ENCODE data around the gene OXGR1. TPM values are rescaled to one million over a fixed set of nuclear protein-coding genes. Genes with fewer than 3 reads are reported as not detected.

The OXGR1 gene
- total RNA-seq, 1 donor from 2014 or later = 0.83 TPM

DNA sequence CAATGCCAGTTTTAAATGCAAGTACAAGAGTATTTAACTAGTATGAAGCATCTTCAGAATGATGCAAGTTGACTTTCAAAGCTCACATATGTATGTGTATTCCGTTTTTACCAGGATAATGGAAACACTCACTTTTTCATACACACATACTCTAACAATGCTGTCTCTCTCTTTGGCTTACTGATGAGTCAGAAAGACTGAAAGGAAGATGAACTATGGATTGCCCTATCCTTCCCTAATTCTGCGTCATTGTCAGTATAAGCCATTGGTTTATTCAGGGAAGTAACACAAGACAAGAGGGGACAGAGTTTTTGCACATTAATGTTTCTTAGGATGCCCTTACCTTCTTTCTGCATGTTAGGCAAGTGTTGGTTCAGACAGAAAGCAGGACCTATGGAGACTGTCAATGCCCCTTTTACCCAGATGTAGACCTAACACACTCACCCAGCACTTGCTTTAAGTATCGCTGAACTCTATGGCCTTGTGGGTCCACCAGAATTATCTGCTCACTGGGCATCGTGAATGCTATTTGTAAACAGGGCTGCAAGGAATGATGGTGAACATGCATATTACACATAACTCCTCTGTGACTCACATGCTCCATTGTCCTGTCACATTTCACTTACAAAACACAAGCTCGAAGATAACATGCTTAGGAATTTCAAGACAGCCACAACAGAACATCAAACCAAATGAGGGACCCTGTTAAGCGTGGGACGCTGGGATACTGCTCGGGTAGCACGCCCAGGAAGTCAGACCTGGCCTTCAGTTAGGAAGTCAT, 10.0 kb upstream of the OXGR1 start:
- Histone ChIP-seq H3K27ac (no peak overlapping the region), H3K9me3 (no peaks in the 10 kb centered on the region), H3K36me3 (no peaks in the 10 kb centered on the region), H3K4me3 (no peak overlapping the region), H3K4me1 (peaks cover 8% of the 10 kb centered on the region), H3K27me3 (ENCODE audit: low read depth) (no peaks in the 10 kb centered on the region)
- TF ChIP-seq, protein P1, sequence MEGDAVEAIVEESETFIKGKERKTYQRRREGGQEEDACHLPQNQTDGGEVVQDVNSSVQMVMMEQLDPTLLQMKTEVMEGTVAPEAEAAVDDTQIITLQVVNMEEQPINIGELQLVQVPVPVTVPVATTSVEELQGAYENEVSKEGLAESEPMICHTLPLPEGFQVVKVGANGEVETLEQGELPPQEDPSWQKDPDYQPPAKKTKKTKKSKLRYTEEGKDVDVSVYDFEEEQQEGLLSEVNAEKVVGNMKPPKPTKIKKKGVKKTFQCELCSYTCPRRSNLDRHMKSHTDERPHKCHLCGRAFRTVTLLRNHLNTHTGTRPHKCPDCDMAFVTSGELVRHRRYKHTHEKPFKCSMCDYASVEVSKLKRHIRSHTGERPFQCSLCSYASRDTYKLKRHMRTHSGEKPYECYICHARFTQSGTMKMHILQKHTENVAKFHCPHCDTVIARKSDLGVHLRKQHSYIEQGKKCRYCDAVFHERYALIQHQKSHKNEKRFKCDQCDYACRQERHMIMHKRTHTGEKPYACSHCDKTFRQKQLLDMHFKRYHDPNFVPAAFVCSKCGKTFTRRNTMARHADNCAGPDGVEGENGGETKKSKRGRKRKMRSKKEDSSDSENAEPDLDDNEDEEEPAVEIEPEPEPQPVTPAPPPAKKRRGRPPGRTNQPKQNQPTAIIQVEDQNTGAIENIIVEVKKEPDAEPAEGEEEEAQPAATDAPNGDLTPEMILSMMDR (IDR thresholded peaks at IDR 0.05) = no peak
- ATAC-seq (no peak), DNase-seq (no peak)
- intact Hi-C loops (cut with DNase I) = no loop called here

GRCh38 chr13:97003071-97003470, 8.8 kb upstream of the OXGR1 start:
- H3K27me3 ChIP-seq (ENCODE audit: low read depth) = no peaks in the 10 kb centered on the region
- TF ChIP-seq, protein P1 (IDR thresholded peaks at IDR 0.05) = no peak
- intact Hi-C loops (cut with DNase I) = no loop called here
- H3K9me3 ChIP-seq = no peaks in the 10 kb centered on the region
- peaks cover 8% of the 10 kb centered on the region for H3K4me1 ChIP-seq
- ATAC-seq (no peak), DNase-seq (no peak)
- no peak overlapping the region for H3K4me3 ChIP-seq
- no peaks in the 10 kb centered on the region for H3K36me3 ChIP-seq
- no peak overlapping the region for H3K27ac ChIP-seq

GRCh38 chr13:97002581-97002980, 8.3 kb upstream of the OXGR1 start:
- H3K4me3 ChIP-seq = no peak overlapping the region
- TF ChIP-seq, protein P1 (IDR thresholded peaks at IDR 0.05) = no peak
- H3K27me3 ChIP-seq (ENCODE audit: low read depth) = no peaks in the 10 kb centered on the region
- no peaks in the 10 kb centered on the region for H3K9me3 ChIP-seq
- no peaks in the 10 kb centered on the region for H3K36me3 ChIP-seq
- no peak overlapping the region for H3K27ac ChIP-seq
- H3K4me1 ChIP-seq = peaks cover 8% of the 10 kb centered on the region
- no peak for DNase-seq
- no peak for ATAC-seq
- intact Hi-C loops (cut with DNase I) = no loop called here

- TF ChIP-seq, protein P1 (IDR thresholded peaks at IDR 0.05) = no peak
These were observed 7.4 kb upstream of the OXGR1 start for GRCh38 chr13:97001636-97002035.

DNA sequence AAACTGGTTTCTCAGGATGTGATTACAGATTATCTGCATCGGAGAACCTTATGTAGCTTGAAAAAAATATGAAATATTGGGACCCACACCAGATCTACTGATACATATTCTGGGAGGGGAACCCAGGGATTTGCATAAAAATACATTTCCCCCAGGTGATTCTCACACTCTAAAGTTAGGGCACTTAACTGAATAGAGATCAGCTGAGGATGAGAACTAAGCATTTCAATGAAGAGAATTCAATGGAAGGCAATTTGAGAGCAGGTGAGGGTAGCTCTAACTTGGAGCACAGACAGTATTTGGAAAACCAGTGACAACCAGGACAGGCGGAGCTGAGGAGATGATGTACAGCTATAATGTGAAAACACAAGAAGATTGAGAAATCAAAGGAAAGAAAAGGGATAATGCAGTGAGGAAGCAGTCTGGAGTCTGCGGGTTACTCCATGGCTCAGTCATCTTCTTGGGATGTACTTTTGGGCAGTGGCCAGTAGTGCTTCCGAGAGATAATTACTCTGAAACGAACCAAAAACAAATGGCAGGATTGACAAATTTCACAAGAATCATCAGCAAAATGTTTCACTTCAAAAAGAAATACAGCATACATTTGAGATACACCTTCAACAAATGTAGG, 6.1 kb upstream of the OXGR1 start:
- Histone ChIP-seq H3K4me3 (no peak overlapping the region), H3K27ac (no peak overlapping the region), H3K27me3 (ENCODE audit: low read depth) (no peaks in the 10 kb centered on the region), H3K4me1 (peaks cover 8% of the 10 kb centered on the region), H3K36me3 (no peaks in the 10 kb centered on the region), H3K9me3 (no peaks in the 10 kb centered on the region)
- ATAC-seq (no peak), DNase-seq (no peak)
- intact Hi-C loops (cut with DNase I) = no loop called here
- TF ChIP-seq, protein P1 (IDR thresholded peaks at IDR 0.05) = no peak

More at GRCh38 chr13:97001636-97002035, 7.4 kb upstream of the OXGR1 start:
- Histone ChIP-seq H3K9me3 (no peaks in the 10 kb centered on the region), H3K4me1 (peaks cover 8% of the 10 kb centered on the region), H3K4me3 (no peak overlapping the region), H3K27me3 (ENCODE audit: low read depth) (no peaks in the 10 kb centered on the region), H3K36me3 (no peaks in the 10 kb centered on the region), H3K27ac (no peak overlapping the region)
- DNase-seq (no peak), ATAC-seq (peak in 1 of 2 donors; percentile 24)
- intact Hi-C loops (cut with DNase I) = no loop called here

Data from lower lobe of right lung (tissue), 2 donors.